ENCODE results near the gene ABCC2. TPM values are rescaled to one million over a fixed set of nuclear protein-coding genes. Genes with fewer than 3 reads are reported as not detected.
"Not testable (repeated sequence)": the region's sequence is repeated elsewhere in the genome, so short reads cannot be mapped to it uniquely, and the experiment has no call there.

Gene ABCC2
- total RNA-seq, 1 experiment from 2014 or later: 1.7 TPM

DNA sequence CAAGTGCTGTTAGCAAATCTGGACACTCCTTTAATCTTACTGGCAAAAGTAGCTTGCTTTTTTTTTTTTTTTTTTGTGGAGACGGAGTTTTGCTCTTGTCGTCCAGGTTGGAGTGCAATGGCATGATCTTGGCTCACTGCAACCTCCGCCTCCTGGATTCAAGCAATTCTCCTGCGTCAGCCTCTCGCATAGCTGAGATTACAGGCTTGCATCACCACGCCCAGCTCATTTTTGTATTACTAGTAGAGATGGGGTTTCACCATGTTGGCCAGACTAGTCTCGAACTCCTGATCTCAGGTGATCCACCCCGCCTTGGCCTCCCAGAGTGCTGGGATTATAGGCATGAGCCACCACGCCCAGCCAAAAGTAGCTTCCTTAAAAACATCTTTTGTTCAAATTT is 112.6 kb downstream of the ABCC2 start:
- H3K36me3 ChIP-seq: peaks cover 49% of the 10 kb centered on the region
- H3K9me3 ChIP-seq: not testable (repeated sequence)

DNA sequence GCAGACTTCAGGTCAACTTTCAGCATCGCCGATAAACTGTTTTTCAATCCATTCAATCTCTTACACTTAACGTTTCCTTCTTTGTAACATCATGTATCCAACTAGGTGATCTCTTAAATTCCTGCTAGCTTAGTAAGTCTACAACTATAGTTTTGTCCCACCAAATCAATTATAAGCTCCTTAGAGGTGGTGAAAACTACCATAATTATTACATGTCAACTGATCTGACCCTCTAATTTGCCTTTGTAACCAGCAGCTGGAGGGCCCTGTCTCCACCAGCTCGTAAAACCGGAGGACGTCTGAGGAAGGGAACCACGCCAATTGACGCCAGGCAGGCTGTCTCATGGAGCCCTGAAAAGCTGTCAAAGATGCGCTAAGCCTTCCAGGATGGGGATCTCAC is 113.4 kb downstream of the ABCC2 start:
- Histone ChIP-seq H3K36me3 (peaks cover 49% of the 10 kb centered on the region), H3K27me3 (no peaks in the 10 kb centered on the region), H3K9me3 (no peaks in the 10 kb centered on the region), H3K4me3 (no peak overlapping the region)
- no peak for DNase-seq

More for the DNA sequence above, 112.6 kb downstream of the ABCC2 start:
- H3K27me3 ChIP-seq, DNase-seq, H3K4me3 ChIP-seq: not testable (repeated sequence)

Other genes with a start within 250 kb of the ABCC2 start
- gene NKX2-3, start 249.7 kb upstream of the ABCC2 start, total RNA-seq (2014; rRNA removed; shearing (Covaris generic); ENCODE audit: low replicate concordance): 0.46 TPM in 1 of 2 replicates, not detected in the other
- 20.0 and 35.3 TPM in 2 replicates for gene SLC25A28, start 162.2 kb upstream of the ABCC2 start, total RNA-seq (2014; rRNA removed; shearing (Covaris generic); ENCODE audit: low replicate concordance)
- 9.8 and 11.8 TPM in 2 replicates for gene ENTPD7, start 123.1 kb upstream of the ABCC2 start, total RNA-seq (2014; rRNA removed; shearing (Covaris generic); ENCODE audit: low replicate concordance)
- gene COX15, start 50.5 kb upstream of the ABCC2 start, total RNA-seq (2014; rRNA removed; shearing (Covaris generic); ENCODE audit: low replicate concordance): 20.6 and 27.4 TPM in 2 replicates
- gene CUTC, start 50.4 kb upstream of the ABCC2 start, total RNA-seq (2014; rRNA removed; shearing (Covaris generic); ENCODE audit: low replicate concordance): 17.6 and 26.6 TPM in 2 replicates
- 5.4 and 6.5 TPM in 2 replicates for gene DNMBP, start 227.3 kb downstream of the ABCC2 start, total RNA-seq (2014; rRNA removed; shearing (Covaris generic); ENCODE audit: low replicate concordance)